GM11168 (cell line): ENCODE measurements around the gene PSMD8.

Source experiments
- in situ Hi-C: fragments of 300-500 bp; cut with MboI; formaldehyde crosslinking; loops from one replicate; pipeline ENCODE4 v1.12.0; 2022; ENCODE audit warnings: low sequenced_read_pairs; ENCODE audit not compliant: unreplicated experiment

PSMD8 gene

GRCh38 chr19:38385804-38386257 is 11.5 kb downstream of the PSMD8 start:
- in situ Hi-C loops = no loop called here

GRCh38 chr19:38386300-38386970 is 12.1 kb downstream of the PSMD8 start:
- in situ Hi-C loops = no loop called here

GRCh38 chr19:38386971-38387549 is 12.7 kb downstream of the PSMD8 start:
- in situ Hi-C loops = no loop called here

GRCh38 chr19:38387550-38388348 is 13.4 kb downstream of the PSMD8 start, which contains the start of gene GGN:
Gene GGN, minus strand, starts transcription at chr19:38388034. Its CDS starts 773 bp downstream, at chr19:38387261.
- in situ Hi-C loops = no loop called here

GRCh38 chr19:38388349-38389100 is 14.2 kb downstream of the PSMD8 start, which contains the start of gene SPRED3:
Gene SPRED3, plus strand, starts transcription at chr19:38388697. Its CDS starts 1,606 bp downstream, at chr19:38390303.
- in situ Hi-C loops = no loop called here

GRCh38 chr19:38389101-38389925 is 14.9 kb downstream of the PSMD8 start:
- in situ Hi-C loops = no loop called here

GRCh38 chr19:38389957-38390924 is 15.9 kb downstream of the PSMD8 start:
- in situ Hi-C loops = loop anchor here (10.0 kb wide), 1 partner anchor 485 kb away; the partner anchor contains the start of gene RINL

- in situ Hi-C loops = loop anchor here (10.0 kb wide), 1 partner anchor 483 kb away; the partner anchor contains the start of gene RINL
These were observed 17.6 kb downstream of the PSMD8 start for GRCh38 chr19:38391911-38392464.

- in situ Hi-C loops = loop anchor here (10.0 kb wide), 1 partner anchor 482 kb away; the partner anchor contains the start of gene RINL
These were observed 18.4 kb downstream of the PSMD8 start for GRCh38 chr19:38392707-38393308.

- in situ Hi-C loops = loop anchor here (10.0 kb wide), 1 partner anchor 480 kb away; the partner anchor contains the start of gene RINL
These were observed 20.1 kb downstream of the PSMD8 start for GRCh38 chr19:38394488-38394887.

GRCh38 chr19:38395381-38396114 is 21.2 kb downstream of the PSMD8 start:
- in situ Hi-C loops = loop anchor here (10.0 kb wide), 1 partner anchor 479 kb away; the partner anchor contains the start of gene RINL

GRCh38 chr19:38399081-38399480 is 24.7 kb downstream of the PSMD8 start:
- in situ Hi-C loops = loop anchor here (10.0 kb wide), 1 partner anchor 476 kb away; the partner anchor contains the start of gene RINL

GRCh38 chr19:38399537-38399936 is 25.2 kb downstream of the PSMD8 start:
- in situ Hi-C loops = loop anchor here (10.0 kb wide), 1 partner anchor 475 kb away; the partner anchor contains the start of gene RINL

GRCh38 chr19:38400361-38400760 is 26.0 kb downstream of the PSMD8 start:
- in situ Hi-C loops = no loop called here

GRCh38 chr19:38401148-38401547 is 26.8 kb downstream of the PSMD8 start:
- in situ Hi-C loops = no loop called here

GRCh38 chr19:38402623-38402966 is 28.2 kb downstream of the PSMD8 start:
- in situ Hi-C loops = no loop called here
